PC-3 (cell line): ENCODE data around the gene DNM3. TPM values are rescaled to one million over a fixed set of nuclear protein-coding genes. Genes with fewer than 3 reads are reported as not detected.
A peak's percentile ranks its signal among the peaks of the same experiment; 100 is the strongest.

Experiments used
- ATAC-seq: fragments of 200-7000 bp; cut with Tn5 transposase; 2 replicates; pipeline ENCODE4 v1.9.1; 2020; ENCODE audit warnings: mild to moderate bottlenecking, moderate library complexity
- BruUV-seq: library from RNA; stranded (reverse); fragments of 400-500 nt; replicated peaks from 2 replicates; lab custom pipeline; 2021; lab: Mats Ljungman, UMichigan
- CTCF ChIA-PET: fragments of 300-600 bp; sonication (Branson Sonifier 250); formaldehyde crosslinking; loops from one replicate; lab custom pipeline; 2022; ENCODE audit warnings: antibody characterized with exemption; lab: Charles Lee
- POLR2A ChIA-PET: fragments of 300-600 bp; sonication (Branson Sonifier 250); formaldehyde crosslinking; loops from one replicate; lab custom pipeline; 2022; ENCODE audit warnings: antibody characterized with exemption; ENCODE audit not compliant: unreplicated experiment; lab: Charles Lee
- DNase-seq: peaks from one replicate; pipeline ENCODE4 v3.0.0-alpha.2; 2015
- H2AFZ ChIP-seq: fragments of 300-600 bp; sonication (generic); 2 replicates; pipeline ENCODE4 v1.6.0; 2016; ENCODE audit warnings: antibody characterized with exemption, low read length
- H3F3A ChIP-seq: fragments of 300-600 bp; sonication (generic); one replicate; pipeline ENCODE4 v1.6.0; 2017; ENCODE audit warnings: antibody characterized with exemption, low read length, control low read depth, mild to moderate bottlenecking; ENCODE audit not compliant: unreplicated experiment
- H3K27ac ChIP-seq: fragments of 300-600 bp; sonication (generic); 2 replicates; pipeline ENCODE4 v1.5.1; 2016; ENCODE audit warnings: mild to moderate bottlenecking, low read length
- H3K27me3 ChIP-seq: fragments of 300-600 bp; sonication (generic); 2 replicates; pipeline ENCODE4 v1.6.1; 2016; ENCODE audit warnings: low read length, mixed read lengths
- H3K36me3 ChIP-seq: fragments of 300-600 bp; sonication (generic); 2 replicates; pipeline ENCODE4 v1.6.1; 2016; ENCODE audit warnings: low read depth, mixed run types, low read length, mixed read lengths
- H3K4me1 ChIP-seq: fragments of 300-600 bp; sonication (generic); 2 replicates; pipeline ENCODE4 v1.5.1; 2016; ENCODE audit warnings: low read length; ENCODE audit not compliant: insufficient read depth
- H3K4me2 ChIP-seq: fragments of 300-600 bp; sonication (generic); 2 replicates; pipeline ENCODE4 v1.6.0; 2016; ENCODE audit warnings: low read length
- H3K4me3 ChIP-seq: fragments of 300-600 bp; sonication (generic); 2 replicates; pipeline ENCODE4 v1.5.1; 2016; ENCODE audit warnings: mild to moderate bottlenecking, low read length, mixed read lengths
- H3K79me2 ChIP-seq: fragments of 300-600 bp; sonication (generic); 2 replicates; pipeline ENCODE4 v1.6.1; 2017; ENCODE audit warnings: low read length, mixed read lengths
- H3K9ac ChIP-seq: fragments of 300-600 bp; sonication (generic); 2 replicates; pipeline ENCODE4 v1.6.0; 2016; ENCODE audit warnings: mild to moderate bottlenecking, low read length
- H3K9me2 ChIP-seq: fragments of 300-600 bp; sonication (generic); replicated peaks from 2 replicates; pipeline ENCODE4 v1.6.1; 2016; ENCODE audit warnings: mixed run types, low read length, mixed read lengths
- H3K9me3 ChIP-seq: fragments of 300-600 bp; sonication (generic); 2 replicates; pipeline ENCODE4 v1.6.1; 2016; ENCODE audit warnings: low read length, mixed read lengths
- H4K20me1 ChIP-seq: fragments of 300-600 bp; sonication (generic); 2 replicates; pipeline ENCODE4 v1.6.1; 2016; ENCODE audit warnings: low read length, mixed read lengths
- CTCF ChIP-seq: fragments of 300-600 bp; sonication (generic); conservative IDR thresholded peaks from 2 replicates; pipeline ENCODE4 v1.5.1; 2017; ENCODE audit warnings: antibody characterized with exemption, low read depth, mild to moderate bottlenecking, low read length
- EZH2 ChIP-seq: fragments of 300-600 bp; sonication (generic); IDR thresholded peaks from one replicate; pipeline ENCODE4 v1.6.1; 2017; ENCODE audit warnings: antibody characterized with exemption, mild to moderate bottlenecking, low read length; ENCODE audit not compliant: unreplicated experiment
- EZH2phosphoT487 ChIP-seq: fragments of 300-600 bp; sonication (generic); IDR thresholded peaks from 2 replicates; pipeline ENCODE4 v1.6.1; 2018; ENCODE audit warnings: mild to moderate bottlenecking, antibody characterized with exemption, low read length, borderline replicate concordance
- intact Hi-C: fragments of 100-400 bp; cut with micrococcal nuclease; formaldehyde crosslinking; loops from 2 replicates; pipeline ENCODE4 v1.9.0; 2023
- total RNA-seq: library from RNA; depleted of rRNA; stranded (reverse); fragments of >200 nt; gene quantifications from 2 replicates; pipeline ENCODE4 v1.2.3, GENCODE V29; 2014

The DNM3 gene
- total RNA-seq, 1 experiment from 2014 or later: 0.98 TPM

- Histone ChIP-seq H3K9ac (peak overlapping the region; percentile 45), H2AFZ (peak overlapping the region; percentile 58), H3K27me3 (no peaks in the 10 kb centered on the region), H3K4me3 (peak overlapping the region; percentile 45), H3F3A (peaks cover 21% of the 10 kb centered on the region), H3K79me2 (no peaks in the 10 kb centered on the region), H3K27ac (peak overlapping the region; percentile 86), H3K4me2 (peak overlapping the region; percentile 76), H3K36me3 (no peaks in the 10 kb centered on the region), H3K9me3 (no peaks in the 10 kb centered on the region), H3K4me1 (peaks cover 80% of the 10 kb centered on the region), H3K9me2 (no peaks in the 10 kb centered on the region), H4K20me1 (no peaks in the 10 kb centered on the region)
- ATAC-seq (peak; percentile 48), DNase-seq (peak; percentile 97)
- intact Hi-C loops: loop anchor here (1.0 to 5.0 kb wide), 8 partner anchors 17 to 972 kb away; no protein-coding TSS in a partner anchor
- TF ChIP-seq CTCF: peak; percentile 100
- TF ChIP-seq EZH2phosphoT487: no peak
- TSS peak; percentile 72 for BruUV-seq
- ChIA-PET CTCF (interaction anchor here (0.6 to 2.0 kb wide), 12 partner anchors 31 to 1029 kb away, joined by 3 to 19 read pairs (median 5); partner anchors contain the start of gene SUCO), POLR2A (interaction anchor here (0.6 to 2.0 kb wide), 3 partner anchors 83 to 118 kb away, joined by 3 to 32 read pairs (median 27); partner anchors contain the start of gene SUCO)
Measured at GRCh38 chr1:172449585-172450523, 608.6 kb downstream of the DNM3 start.

GRCh38 chr1:172450524-172450885 lies 609.2 kb downstream of the DNM3 start:
- no peak for ATAC-seq
- BruUV-seq: TSS peak; percentile 36

More at GRCh38 chr1:172450524-172450885, 609.2 kb downstream of the DNM3 start:
- H3K4me3 ChIP-seq: peak overlapping the region; percentile 10; the same call in 1 of the 2 replicates
- no peaks in the 10 kb centered on the region for H4K20me1 ChIP-seq
- no peaks in the 10 kb centered on the region for H3K9me2 ChIP-seq
- H3F3A ChIP-seq: peaks cover 21% of the 10 kb centered on the region
- intact Hi-C loops: loop anchor here (1.0 to 5.0 kb wide), 3 partner anchors 16 to 972 kb away; no protein-coding TSS in a partner anchor
- H2AFZ ChIP-seq: peak overlapping the region; percentile 58
- CTCF ChIA-PET: interaction anchor here (0.6 to 2.0 kb wide), 10 partner anchors 30 to 1029 kb away, joined by 3 to 16 read pairs (median 5); partner anchors contain the start of gene SUCO
- H3K9ac ChIP-seq: peak overlapping the region; percentile 13
- TF ChIP-seq CTCF: no peak
- TF ChIP-seq EZH2phosphoT487: no peak
- TF ChIP-seq EZH2: no peak
- no peaks in the 10 kb centered on the region for H3K9me3 ChIP-seq
- POLR2A ChIA-PET: interaction anchor here (0.6 to 2.0 kb wide), 3 partner anchors 76 to 139 kb away, joined by 4 to 32 read pairs (median 5); partner anchors contain the start of gene SUCO
- H3K36me3 ChIP-seq: no peaks in the 10 kb centered on the region
- peak overlapping the region; percentile 86 for H3K27ac ChIP-seq
- H3K4me1 ChIP-seq: peaks cover 73% of the 10 kb centered on the region
- peak; percentile 33 for DNase-seq
- H3K79me2 ChIP-seq: no peaks in the 10 kb centered on the region
- H3K4me2 ChIP-seq: peak overlapping the region; percentile 76
- H3K27me3 ChIP-seq: no peaks in the 10 kb centered on the region
